HUDEP-2 (cell line): ENCODE data around the gene EIF4H.
"Not testable (repeated sequence)": the region's sequence is repeated elsewhere in the genome, so short reads cannot be mapped to it uniquely, and the experiment has no call there.

Source experiments
- DNase-seq, 76 experiments: peaks; one replicate each; lab custom pipeline; 2025; ENCODE audit not compliant: unreplicated experiment in 76 of 76; lab: John Stamatoyannopoulos, UW

Gene EIF4H

GRCh38 chr7:74174606-74175082 is 488 bp downstream of the EIF4H start:
- DNase-seq: peak in 32 of 76 experiments; percentile 8 to 54 (median 24)

GRCh38 chr7:74175340-74175739 is 1.2 kb downstream of the EIF4H start:
- DNase-seq: no peak

GRCh38 chr7:74176555-74176954 is 2.4 kb downstream of the EIF4H start:
- no peak for DNase-seq

GRCh38 chr7:74178632-74179031 is 4.5 kb downstream of the EIF4H start:
- no peak for DNase-seq

GRCh38 chr7:74179935-74180604 is 5.9 kb downstream of the EIF4H start:
- no peak for DNase-seq

GRCh38 chr7:74180866-74181265 is 6.7 kb downstream of the EIF4H start:
- DNase-seq: no peak

- DNase-seq: no peak
Observed at GRCh38 chr7:74181821-74182220, 7.7 kb downstream of the EIF4H start.

- DNase-seq: no peak
Observed at GRCh38 chr7:74182453-74183090, 8.4 kb downstream of the EIF4H start.

GRCh38 chr7:74183142-74183541 is 9.0 kb downstream of the EIF4H start:
- DNase-seq: no peak

GRCh38 chr7:74183653-74184450 is 9.7 kb downstream of the EIF4H start:
- DNase-seq: peak in 4 of 76 experiments; percentile 2 to 23 (median 16)

GRCh38 chr7:74185016-74185415 is 10.9 kb downstream of the EIF4H start:
- no peak for DNase-seq

- DNase-seq: no peak
Observed at GRCh38 chr7:74185636-74186035, 11.5 kb downstream of the EIF4H start.

GRCh38 chr7:74187915-74188675 is 13.9 kb downstream of the EIF4H start:
- no peak for DNase-seq

- no peak for DNase-seq
Observed at GRCh38 chr7:74190259-74190658, 16.1 kb downstream of the EIF4H start.

- no peak for DNase-seq
Observed at GRCh38 chr7:74191231-74191630, 17.1 kb downstream of the EIF4H start.

GRCh38 chr7:74193054-74193453 is 18.9 kb downstream of the EIF4H start:
- no peak for DNase-seq

- DNase-seq: no peak
Observed at GRCh38 chr7:74193913-74194312, 19.8 kb downstream of the EIF4H start.

GRCh38 chr7:74194686-74195085 is 20.5 kb downstream of the EIF4H start:
- no peak for DNase-seq

- not testable (repeated sequence) for DNase-seq
Observed at GRCh38 chr7:74195139-74195860, 21.1 kb downstream of the EIF4H start.
